ENCODE results near the gene CIDEA. TPM values are rescaled to one million over a fixed set of nuclear protein-coding genes. Genes with fewer than 3 reads are reported as not detected.
A peak's percentile ranks its signal among the peaks of the same experiment; 100 is the strongest.

Gene CIDEA
- total and polyA plus RNA-seq, 8 donors, result 0.15 to 0.44 TPM; not detected in 6

DNA sequence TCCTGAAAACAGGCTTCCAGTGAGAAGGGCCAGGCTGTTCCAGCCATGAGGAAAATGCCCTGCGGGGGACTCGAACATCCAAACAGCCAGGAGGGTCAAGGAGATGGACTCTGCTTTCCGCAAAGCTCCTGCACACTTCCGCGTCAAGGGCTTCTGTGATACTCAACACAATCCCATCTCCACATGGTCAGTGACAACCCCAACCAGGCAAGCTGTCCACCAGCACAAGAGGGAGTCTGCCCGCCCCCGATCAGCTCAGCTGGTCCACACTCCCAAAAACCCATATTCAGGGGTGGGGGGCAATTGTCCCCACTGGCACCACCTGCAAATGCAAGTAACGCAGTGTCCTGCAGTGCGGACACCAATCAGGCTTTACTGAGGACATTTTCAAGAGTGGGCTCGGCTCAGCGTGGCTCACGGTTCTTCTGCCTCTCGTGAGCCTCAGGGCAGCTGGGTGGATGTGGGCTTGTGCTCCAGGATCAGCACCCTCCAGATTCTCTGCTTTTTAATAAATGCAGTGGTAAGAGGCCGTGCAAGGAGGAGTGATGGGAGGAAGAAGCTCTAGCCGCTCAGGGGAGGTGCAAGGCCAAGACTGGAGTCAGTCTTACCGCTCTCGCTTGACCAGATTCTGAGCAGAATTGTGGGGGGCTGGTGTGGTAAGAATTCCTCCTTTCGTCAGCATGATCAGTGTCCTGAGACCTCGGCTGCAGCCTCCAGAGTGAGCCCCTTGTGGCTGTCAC lies 19.5 kb upstream of the CIDEA start:
- 86 to 93% (median 91%) methylated on average over 12 to 19 of the region's 19 CpGs for WGBS, 5 donors
- DNase-seq, result no peak
- Histone ChIP-seq H3K36me3 (no peaks in the 10 kb centered on the region), H3K9me3 (peaks cover 0 to 6% (median 0%) of the 10 kb centered on the region in 4 donors), H3K27ac (no peak overlapping the region), H3K27me3 (peaks cover 0 to 24% (median 11%) of the 10 kb centered on the region in 3 donors), H3K4me1 (peaks cover 0 to 7% (median 7%) of the 10 kb centered on the region in 4 donors), H3K4me3 (no peak overlapping the region)
- intact Hi-C loops (cut with DNase I; ENCODE audit: low total_unique reads), result no loop called here
- no peak for TF ChIP-seq EP300 (IDR thresholded peaks at IDR 0.05)
- TF ChIP-seq CTCF (IDR thresholded peaks at IDR 0.05), result no peak
- TF ChIP-seq POLR2A (IDR thresholded peaks at IDR 0.05), result no peak
- no peak for TF ChIP-seq POLR2AphosphoS5 (IDR thresholded peaks at IDR 0.05)

DNA sequence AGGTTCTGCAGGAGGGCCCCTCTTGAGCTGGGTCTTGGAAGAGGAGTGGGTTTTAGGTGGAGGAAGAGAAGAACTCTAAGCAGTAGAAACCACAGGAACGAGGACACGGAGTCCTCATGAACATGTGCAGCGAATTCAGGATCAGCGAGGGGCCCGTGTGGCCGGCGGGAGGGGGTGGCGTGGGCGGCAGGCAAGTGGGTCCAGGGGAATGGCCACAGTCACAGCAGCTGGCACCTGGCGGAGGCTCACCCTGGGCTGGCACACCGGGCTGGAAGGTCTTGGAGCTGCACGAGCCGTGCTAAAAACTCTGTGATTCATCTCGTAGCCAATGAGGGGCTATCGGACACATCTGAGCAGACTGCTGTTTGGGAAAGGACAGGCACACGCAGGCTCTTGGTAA lies 18.0 kb upstream of the CIDEA start:
- WGBS, 5 donors, result 93 to 97% (median 94%) methylated on average over 16 of the region's 16 CpGs
- Histone ChIP-seq H3K27ac (no peak overlapping the region), H3K27me3 (peaks cover 0 to 23% (median 13%) of the 10 kb centered on the region in 3 donors), H3K9me3 (peaks cover 0 to 3% (median 0%) of the 10 kb centered on the region in 4 donors), H3K4me3 (no peak overlapping the region), H3K36me3 (no peaks in the 10 kb centered on the region), H3K4me1 (peaks cover 0 to 7% (median 7%) of the 10 kb centered on the region in 4 donors)
- no peak for DNase-seq
- no peak for TF ChIP-seq POLR2A (IDR thresholded peaks at IDR 0.05)
- no peak for TF ChIP-seq POLR2AphosphoS5 (IDR thresholded peaks at IDR 0.05)
- no peak for TF ChIP-seq EP300 (IDR thresholded peaks at IDR 0.05)
- TF ChIP-seq CTCF (IDR thresholded peaks at IDR 0.05), result no peak
- intact Hi-C loops (cut with DNase I; ENCODE audit: low total_unique reads), result no loop called here

- intact Hi-C loops (cut with DNase I; ENCODE audit: low total_unique reads), result no loop called here
- Histone ChIP-seq H3K9me3 (no peaks in the 10 kb centered on the region), H3K4me3 (no peak overlapping the region), H3K4me1 (peaks cover 0 to 7% (median 7%) of the 10 kb centered on the region in 4 donors), H3K27me3 (peaks cover 0 to 17% (median 15%) of the 10 kb centered on the region in 3 donors), H3K27ac (no peak overlapping the region), H3K36me3 (no peaks in the 10 kb centered on the region)
- peak in 5 of 7 experiments; percentile 55 to 93 (median 84) for TF ChIP-seq CTCF (IDR thresholded peaks at IDR 0.05)
- TF ChIP-seq EP300 (IDR thresholded peaks at IDR 0.05), result no peak
- WGBS, 5 donors, result 30 to 39% (median 33%) methylated on average over 24 to 33 of the region's 33 CpGs
- peak; percentile 75 to 89 for DNase-seq
Observed at GRCh38 chr18:12236934-12237832, 17.0 kb upstream of the CIDEA start.

DNA sequence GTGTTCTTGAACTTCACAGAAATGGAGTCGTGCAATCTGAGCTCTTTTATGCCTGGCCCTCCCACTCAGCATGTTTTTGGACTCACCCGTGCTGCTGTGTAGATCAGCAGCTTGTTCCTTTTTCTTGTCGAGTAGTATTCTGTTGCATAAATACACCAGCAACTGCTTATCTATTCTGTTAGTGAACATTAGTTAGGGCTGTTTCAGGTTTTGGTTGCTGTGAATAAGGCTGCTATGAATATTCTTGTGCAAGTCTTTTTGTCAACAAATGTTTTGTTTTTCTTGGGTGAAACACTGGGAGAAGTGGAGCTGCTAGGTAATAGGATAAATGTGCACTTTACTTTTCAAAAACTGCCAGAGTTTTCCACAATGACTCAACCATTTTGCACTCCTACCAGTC lies 15.3 kb upstream of the CIDEA start:
- TF ChIP-seq CTCF (IDR thresholded peaks at IDR 0.05) (no peak), POLR2A (IDR thresholded peaks at IDR 0.05) (no peak), EP300 (IDR thresholded peaks at IDR 0.05) (no peak), POLR2AphosphoS5 (IDR thresholded peaks at IDR 0.05) (no peak)
- Histone ChIP-seq H3K4me3 (no peak overlapping the region), H3K27ac (no peak overlapping the region), H3K36me3 (no peaks in the 10 kb centered on the region), H3K9me3 (no peaks in the 10 kb centered on the region), H3K4me1 (peaks cover 0 to 7% (median 7%) of the 10 kb centered on the region in 4 donors), H3K27me3 (peaks cover 0 to 17% (median 17%) of the 10 kb centered on the region in 3 donors)
- intact Hi-C loops (cut with DNase I; ENCODE audit: low total_unique reads), result no loop called here
- no peak for DNase-seq
- WGBS, 5 donors, result 33 to 42% (median 40%) methylated on average over 3 of the region's 3 CpGs

All from stomach (tissue), 9 donors.